Prostate gland (tissue), 2 donors: ENCODE results near the gene HOXC12.

ENCODE experiments used
- CTCF ChIP-seq, 4 experiments: fragments of 200-600 bp in 2 of 4; fragments of 450-650 bp in 2 of 4; sonication (generic) in 2 of 4; IDR thresholded peaks; 1 replicate in 3 of 4; 2 replicates in 1 of 4; pipeline ENCODE4 v1.5.1; 2016 to 2019; ENCODE audit warnings: antibody characterized with exemption in 4 of 4, mild to moderate bottlenecking in 2 of 4, moderate library complexity in 2 of 4
- POLR2AphosphoS5 ChIP-seq: sonication (generic); formaldehyde crosslinking; IDR thresholded peaks from one replicate; pipeline ENCODE4 v1.6.1; 2017; ENCODE audit warnings: antibody characterized with exemption

GRCh38 chr12:53993162-53994008, 38.7 kb downstream of the HOXC12 start:
- TF ChIP-seq POLR2AphosphoS5 = no peak
- no peak for TF ChIP-seq CTCF (IDR thresholded peaks at IDR 0.05)
